Spleen (tissue), 11 donors: ENCODE data around the gene TENM3. TPM values are rescaled to one million over a fixed set of nuclear protein-coding genes. Genes with fewer than 3 reads are reported as not detected.

Experiments
- DNase-seq: peaks from one replicate; pipeline ENCODE4 v3.0.0-alpha.2; 2020
- H3K27ac ChIP-seq, 8 donors: fragments of 200-600 bp; sonication (generic) in 7 of 8; 1 replicate in 4 of 8; 2 replicates in 4 of 8; pipeline versions ENCODE4 v1.5.0 to v1.8.0; 2016 to 2021; ENCODE audit warnings: inconsistent platforms in 4 of 8, mild to moderate bottlenecking in 4 of 8, moderate library complexity in 1 of 8
- H3K27me3 ChIP-seq, 7 donors: fragments of 200-600 bp; sonication (generic) in 6 of 7; replicated peaks in 1 of 7; 1 replicate in 4 of 7; 2 replicates in 3 of 7; pipeline versions ENCODE4 v1.5.0 to v1.8.0; 2016 to 2021; ENCODE audit warnings: inconsistent platforms in 3 of 7, mild to moderate bottlenecking in 1 of 7
- H3K36me3 ChIP-seq, 6 donors: fragments of 200-600 bp; sonication (generic) in 5 of 6; 1 replicate in 4 of 6; 2 replicates in 2 of 6; pipeline versions ENCODE4 v1.5.0 to v1.8.0; 2016 to 2021; ENCODE audit warnings: inconsistent platforms in 2 of 6
- H3K4me1 ChIP-seq, 6 donors: fragments of 200-600 bp; sonication (generic) in 5 of 6; 1 replicate in 3 of 6; 2 replicates in 3 of 6; pipeline versions ENCODE4 v1.5.0 to v1.8.0; 2016 to 2021; ENCODE audit warnings: inconsistent platforms in 3 of 6
- H3K4me3 ChIP-seq, 8 donors: fragments of 200-600 bp; sonication (generic) in 7 of 8; 1 replicate in 4 of 8; 2 replicates in 4 of 8; pipeline versions ENCODE4 v1.5.0 to v1.8.0; 2016 to 2021; ENCODE audit warnings: inconsistent platforms in 4 of 8, mild to moderate bottlenecking in 4 of 8, moderate library complexity in 2 of 8
- H3K9me3 ChIP-seq, 8 donors: fragments of 200-600 bp; sonication (generic) in 7 of 8; 1 replicate in 4 of 8; 2 replicates in 4 of 8; pipeline versions ENCODE4 v1.5.0 to v1.8.0; 2016 to 2021; ENCODE audit warnings: inconsistent platforms in 4 of 8
- CTCF ChIP-seq, 11 experiments: fragments of 200-600 bp in 7 of 11; fragments of 450-650 bp in 4 of 11; sonication (generic) in 4 of 11; IDR thresholded peaks in 8 of 11; conservative IDR thresholded peaks in 3 of 11; 1 replicate in 7 of 11; 2 replicates in 4 of 11; pipeline versions ENCODE4 v1.4.0 to v1.8.0; 2016 to 2021; ENCODE audit warnings: antibody characterized with exemption in 11 of 11, inconsistent platforms in 4 of 11, mild to moderate bottlenecking in 1 of 11
- POLR2A ChIP-seq, 3 donors: fragments of 450-650 bp; IDR thresholded peaks; one replicate each; pipeline ENCODE4 v1.5.1; 2017; ENCODE audit warnings: antibody characterized with exemption in 3 of 3, mild to moderate bottlenecking in 1 of 3
- POLR2AphosphoS5 ChIP-seq, 3 donors: sonication (generic); formaldehyde crosslinking; IDR thresholded peaks; one replicate each; pipeline ENCODE4 v1.5.1; 2017; ENCODE audit warnings: antibody characterized with exemption in 3 of 3
- WGBS, 5 donors: extraction: QIAGEN DNeasy Blood & Tissue Kit in 3 of 5; methylation state at CpG; one replicate each; pipeline versions ENCODE4 v1.1.5 to v1.1.7; 2013 to 2018; 5-methylcytosine and 5-hydroxymethylcytosine counted together
- intact Hi-C: fragments of 100-400 bp; cut with DNase I; formaldehyde crosslinking; loops from one replicate; pipeline ENCODE4 v1.15.0; 2023; ENCODE audit warnings: low total_unique reads
- polyA plus RNA-seq, 3 donors: library from polyadenylated mRNA; stranded (reverse); fragments of 200-250 nt; gene quantifications; one replicate each; pipeline ENCODE4 v1.2.1, GENCODE V29; 2013
- total RNA-seq, 7 donors: library from RNA; depleted of rRNA in 3 of 7; stranded (reverse); fragments of >200 nt in 3 of 7; fragmentation: NEBNext Ultra II Directional in 4 of 7; extraction: Animal tissue kit (Norgen Biotek cat#: 25700) in 4 of 7; gene quantifications; one replicate each; pipeline versions ENCODE4 v1.1.0 to v1.2.1, GENCODE V29; 2016 to 2021
- donor health status: healthy with polysubstance abuse.
- donor health status: DM: no; HTN: no; CAD: no; lungs with moderate emphysema.
- donor health status: DM: no; HTN: no; CAD: no.
- donor health status: Bipolar disorder and iron deficiency.
- donor health status: healthy.
- donor health status: DM: no; HTN: no; CAD: no.
- donor health status: DM: yes; HTN: yes; CAD: no.

The TENM3 gene
- total and polyA plus RNA-seq, 10 donors, result 0.37 to 45.6 (median 17.7) TPM

- intact Hi-C loops, result no loop called here
- 76 to 95% (median 88%) methylated on average over 4 of the region's 4 CpGs for WGBS, 5 donors
- no peak overlapping the region for H3K4me3 ChIP-seq
- no peaks in the 10 kb centered on the region for H3K4me1 ChIP-seq
- no peaks in the 10 kb centered on the region for H3K27me3 ChIP-seq
- no peak overlapping the region for H3K27ac ChIP-seq
- no peaks in the 10 kb centered on the region for H3K9me3 ChIP-seq
- no peak for TF ChIP-seq POLR2AphosphoS5 (IDR thresholded peaks at IDR 0.05)
- TF ChIP-seq CTCF (IDR thresholded peaks at IDR 0.05 in 8 of 11, conservative IDR thresholded peaks at IDR 0.05 in 3 of 11), result no peak
- no peak for TF ChIP-seq POLR2A (IDR thresholded peaks at IDR 0.05)
- no peaks in the 10 kb centered on the region for H3K36me3 ChIP-seq
- no peak for DNase-seq
Measured at GRCh38 chr4:182582245-182582644, 339.0 kb downstream of the TENM3 start.

- no peaks in the 10 kb centered on the region for H3K27me3 ChIP-seq
- no peaks in the 10 kb centered on the region for H3K4me1 ChIP-seq
- TF ChIP-seq POLR2AphosphoS5 (IDR thresholded peaks at IDR 0.05) (no peak), POLR2A (IDR thresholded peaks at IDR 0.05) (no peak), CTCF (IDR thresholded peaks at IDR 0.05 in 8 of 11, conservative IDR thresholded peaks at IDR 0.05 in 3 of 11) (no peak)
- no peak for DNase-seq
- intact Hi-C loops, result no loop called here
- H3K4me3 ChIP-seq, result no peak overlapping the region
- H3K9me3 ChIP-seq, result peaks cover 0 to 13% (median 8%) of the 10 kb centered on the region in 8 donors
- no peaks in the 10 kb centered on the region for H3K36me3 ChIP-seq
- 75 to 86% (median 83%) methylated on average over 3 of the region's 3 CpGs for WGBS, 5 donors
- H3K27ac ChIP-seq, result no peak overlapping the region
Measured at GRCh38 chr4:182583703-182584415, 340.7 kb downstream of the TENM3 start.

GRCh38 chr4:182585321-182585720, 342.1 kb downstream of the TENM3 start:
- Histone ChIP-seq H3K4me1 (no peaks in the 10 kb centered on the region), H3K27ac (no peak overlapping the region), H3K9me3 (peaks cover 0 to 24% (median 18%) of the 10 kb centered on the region in 8 donors), H3K4me3 (no peak overlapping the region), H3K36me3 (no peaks in the 10 kb centered on the region), H3K27me3 (no peaks in the 10 kb centered on the region)
- no peak for DNase-seq
- 59 to 68% (median 63%) methylated on average over 7 of the region's 7 CpGs for WGBS, 5 donors
- intact Hi-C loops, result no loop called here
- TF ChIP-seq POLR2A (IDR thresholded peaks at IDR 0.05) (no peak), CTCF (IDR thresholded peaks at IDR 0.05 in 8 of 11, conservative IDR thresholded peaks at IDR 0.05 in 3 of 11) (no peak), POLR2AphosphoS5 (IDR thresholded peaks at IDR 0.05) (no peak)

GRCh38 chr4:182589100-182589499, 345.9 kb downstream of the TENM3 start:
- intact Hi-C loops, result no loop called here
- no peaks in the 10 kb centered on the region for H3K36me3 ChIP-seq
- no peak overlapping the region for H3K27ac ChIP-seq
- no peaks in the 10 kb centered on the region for H3K27me3 ChIP-seq
- H3K9me3 ChIP-seq, result peaks cover 0 to 24% (median 18%) of the 10 kb centered on the region in 8 donors
- no peak for TF ChIP-seq POLR2A (IDR thresholded peaks at IDR 0.05)
- TF ChIP-seq POLR2AphosphoS5 (IDR thresholded peaks at IDR 0.05), result no peak
- TF ChIP-seq CTCF (IDR thresholded peaks at IDR 0.05 in 8 of 11, conservative IDR thresholded peaks at IDR 0.05 in 3 of 11), result no peak
- no peaks in the 10 kb centered on the region for H3K4me1 ChIP-seq
- no peak for DNase-seq
- no peak overlapping the region for H3K4me3 ChIP-seq
- 72 to 85% (median 78%) methylated on average over 2 of the region's 2 CpGs for WGBS, 5 donors
